Transverse colon (tissue), 4 donors: ENCODE results near the gene MTA2. TPM values are rescaled to one million over a fixed set of nuclear protein-coding genes. Genes with fewer than 3 reads are reported as not detected.

Experiments
- DNase-seq: peaks from one replicate; pipeline ENCODE4 v3.0.0-alpha.2; 2019
- H3K27ac ChIP-seq, 4 donors: fragments of 200-600 bp; sonication (generic); 2 replicates each; pipeline ENCODE4 v1.5.1; 2016 to 2018; ENCODE audit warnings: inconsistent platforms in 4 of 4
- H3K27me3 ChIP-seq: fragments of 200-600 bp; sonication (generic); 2 replicates; pipeline ENCODE4 v1.5.1; 2017; ENCODE audit warnings: inconsistent platforms
- H3K36me3 ChIP-seq, 4 donors: fragments of 200-600 bp; sonication (generic); 2 replicates each; pipeline ENCODE4 v1.5.1; 2017 to 2019; ENCODE audit warnings: inconsistent platforms in 4 of 4
- H3K4me1 ChIP-seq, 4 donors: fragments of 200-600 bp; sonication (generic); 2 replicates each; pipeline ENCODE4 v1.5.1; 2017 to 2020; ENCODE audit warnings: inconsistent platforms in 4 of 4
- H3K4me3 ChIP-seq, 4 donors: fragments of 200-600 bp; sonication (generic); 1 replicate in 1 of 4; 2 replicates in 3 of 4; pipeline versions ENCODE4 v1.5.1 to v1.6.1; 2017 to 2019; ENCODE audit warnings: inconsistent platforms in 4 of 4
- H3K9me3 ChIP-seq, 2 donors: fragments of 200-600 bp; sonication (generic); 2 replicates each; pipeline ENCODE4 v1.5.1; 2017 to 2019; ENCODE audit warnings: inconsistent platforms in 2 of 2
- CTCF ChIP-seq, 5 experiments: fragments of 200-600 bp in 3 of 5; fragments of 450-650 bp in 2 of 5; sonication (generic) in 3 of 5; IDR thresholded peaks; 1 replicate in 2 of 5; 2 replicates in 3 of 5; pipeline ENCODE4 v1.5.1; 2016 to 2017; ENCODE audit warnings: antibody characterized with exemption in 5 of 5, inconsistent platforms in 3 of 5, mild to moderate bottlenecking in 2 of 5, moderate library complexity in 1 of 5
- EP300 ChIP-seq: sonication (generic); formaldehyde crosslinking; IDR thresholded peaks from one replicate; pipeline ENCODE4 v1.6.1; 2017; ENCODE audit warnings: antibody characterized with exemption, low read depth
- POLR2A ChIP-seq: fragments of 450-650 bp; IDR thresholded peaks from one replicate; pipeline ENCODE4 v1.6.1; 2016; ENCODE audit warnings: antibody characterized with exemption, mild to moderate bottlenecking, moderate library complexity
- POLR2AphosphoS5 ChIP-seq, 3 donors: sonication (generic); formaldehyde crosslinking; IDR thresholded peaks; one replicate each; pipeline ENCODE4 v1.6.1; 2016; ENCODE audit warnings: antibody characterized with exemption in 3 of 3
- WGBS, 2 donors: methylation state at CpG; one replicate each; pipeline ENCODE4 v1.1.5; 2018; ENCODE audit warnings: low coverage in 1 of 2; 5-methylcytosine and 5-hydroxymethylcytosine counted together
- in situ Hi-C, 4 donors: fragments of 200-750 bp; cut with MboI; loops; one replicate each; pipeline versions ENCODE4 v1.15.0 to v1.15.1; 2017; ENCODE audit warnings: low sequenced_read_pairs in 3 of 4, low pct_ligation_motif_present in 1 of 4, low pct_unique_long_range_greater_than_20kb in 1 of 4
- intact Hi-C: fragments of 100-400 bp; cut with DNase I; formaldehyde crosslinking; loops from one replicate; pipeline ENCODE4 v1.15.1; 2023; ENCODE audit warnings: low total_unique reads
- total RNA-seq, 4 donors: library from RNA; depleted of rRNA; stranded (reverse); fragments of >200 nt; gene quantifications; one replicate each; pipeline ENCODE4 v1.1.0, GENCODE V29; 2016

Gene MTA2
- total RNA-seq, 4 donors from 2014 or later = 42.0 to 80.1 (median 62.1) TPM

DNA sequence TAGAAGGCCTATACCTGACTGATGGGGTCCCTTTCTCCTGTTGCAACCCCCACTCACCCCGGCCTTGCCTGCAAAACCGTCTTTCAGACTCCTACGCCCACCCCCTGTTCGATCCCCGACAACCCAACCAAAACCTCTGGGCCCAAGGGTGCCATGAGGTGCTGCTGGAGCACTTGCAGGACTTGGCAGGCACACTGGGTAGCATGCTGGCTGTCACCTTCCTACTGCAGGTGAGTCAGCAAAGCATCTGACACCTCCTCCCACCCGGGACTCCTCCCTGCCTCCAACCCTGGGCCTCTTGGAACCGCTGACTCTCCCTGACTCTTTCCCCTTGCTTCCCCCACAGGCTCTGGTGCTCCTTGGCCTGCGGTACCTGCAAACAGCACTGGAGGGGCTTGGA lies 12.6 kb upstream of the MTA2 start:
- H3K4me3 ChIP-seq = no peak overlapping the region
- no peaks in the 10 kb centered on the region for H3K36me3 ChIP-seq
- no peak for TF ChIP-seq EP300
- no peak for TF ChIP-seq CTCF (IDR thresholded peaks at IDR 0.05)
- no peak for TF ChIP-seq POLR2A
- TF ChIP-seq POLR2AphosphoS5 (IDR thresholded peaks at IDR 0.05) = no peak
- DNase-seq = no peak
- peak overlapping the region in 1 of 4 donors; percentile 97 for H3K27ac ChIP-seq
- H3K4me1 ChIP-seq = peaks cover 16 to 24% (median 18%) of the 10 kb centered on the region in 4 donors
- H3K9me3 ChIP-seq = no peaks in the 10 kb centered on the region
- WGBS, 2 donors = 73 to 100% methylated on average over 1 to 8 of the region's 8 CpGs
- intact Hi-C loops = no loop called here
- H3K27me3 ChIP-seq = no peaks in the 10 kb centered on the region
- in situ Hi-C loops = no loop called here

- H3K4me3 ChIP-seq = peak overlapping the region in 3 of 4 donors; percentile 67 to 86 (median 84)
- no peaks in the 10 kb centered on the region for H3K36me3 ChIP-seq
- peaks cover 16 to 24% (median 18%) of the 10 kb centered on the region in 4 donors for H3K4me1 ChIP-seq
- peak overlapping the region; percentile 93 to 97 (median 95) for H3K27ac ChIP-seq
- intact Hi-C loops (no loop called here), in situ Hi-C loops (no loop called here)
- H3K27me3 ChIP-seq = no peaks in the 10 kb centered on the region
- WGBS, 2 donors = 38% methylated on average over 9 of the region's 15 CpGs; no CpG with 5 or more reads in 1 of the 2 donors
- no peaks in the 10 kb centered on the region for H3K9me3 ChIP-seq
- no peak for DNase-seq
- TF ChIP-seq EP300 (no peak), CTCF (IDR thresholded peaks at IDR 0.05) (no peak), POLR2A (no peak), POLR2AphosphoS5 (IDR thresholded peaks at IDR 0.05) (no peak)
Observed at GRCh38 chr11:62613291-62613778, 11.7 kb upstream of the MTA2 start.

GRCh38 chr11:62612366-62613290 lies 11.0 kb upstream of the MTA2 start, which contains the start of the genes EML3 and ROM1:
Gene EML3, minus strand, starts transcription at chr11:62612775. Its CDS starts 318 bp downstream, at chr11:62612457.
Gene ROM1, plus strand, starts transcription at chr11:62613257. Its CDS starts 25 bp downstream, at chr11:62613282.
- peak; percentile 91 for DNase-seq
- peaks cover 16 to 24% (median 18%) of the 10 kb centered on the region in 4 donors for H3K4me1 ChIP-seq
- no peaks in the 10 kb centered on the region for H3K9me3 ChIP-seq
- TF ChIP-seq POLR2A (peak; percentile 8), POLR2AphosphoS5 (IDR thresholded peaks at IDR 0.05) (peak in 2 of 3 donors; percentile 8 to 19), CTCF (IDR thresholded peaks at IDR 0.05) (peak; percentile 27 to 99 (median 89)), EP300 (no peak)
- intact Hi-C loops = no loop called here
- in situ Hi-C loops = no loop called here
- H3K36me3 ChIP-seq = no peaks in the 10 kb centered on the region
- peak within 1 kb of the TSS; percentile 67 to 86 (median 82) for H3K4me3 ChIP-seq
- no peaks in the 10 kb centered on the region for H3K27me3 ChIP-seq
- 3% methylated on average over 44 of the region's 91 CpGs; no CpG with 5 or more reads in 1 of the 2 donors for WGBS, 2 donors
- peak within 1 kb of the TSS; percentile 93 to 97 (median 95) for H3K27ac ChIP-seq

DNA sequence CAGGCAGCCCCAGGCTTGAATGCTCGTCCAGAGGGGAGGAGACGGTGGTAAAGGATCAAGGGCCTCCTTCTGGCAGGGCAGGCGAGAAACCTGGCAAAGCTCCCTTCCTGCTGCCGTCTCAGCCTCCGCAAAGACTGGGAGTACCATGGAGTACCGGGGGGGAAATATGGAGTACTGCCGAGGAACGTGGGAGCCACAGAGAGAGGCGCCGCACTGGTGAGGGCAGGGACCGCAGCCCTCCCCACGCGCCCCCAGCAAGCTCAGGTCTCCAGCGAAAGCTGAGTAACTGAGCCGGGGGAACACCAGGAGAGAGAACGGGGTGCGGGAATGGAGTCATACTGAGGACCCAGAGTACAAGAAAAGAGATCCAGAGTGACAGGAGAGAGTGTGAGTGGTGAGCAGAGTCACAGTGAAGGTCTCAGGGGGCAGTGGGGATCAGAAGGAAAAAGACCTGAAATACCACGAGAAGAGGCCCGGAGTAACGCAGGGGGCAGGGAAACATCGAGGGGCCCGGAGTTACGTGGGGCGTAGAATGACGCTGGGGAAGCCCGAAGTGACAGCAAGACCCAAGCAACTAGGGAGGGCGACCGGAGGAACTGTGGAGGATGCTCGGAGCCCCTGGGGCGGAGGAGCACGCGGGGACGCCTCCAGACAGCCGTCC lies 10.2 kb upstream of the MTA2 start:
- peak; percentile 56 for DNase-seq
- TF ChIP-seq POLR2AphosphoS5 (IDR thresholded peaks at IDR 0.05) = no peak
- TF ChIP-seq POLR2A = peak; percentile 5
- peak in 1 of 5 experiments; percentile 25 for TF ChIP-seq CTCF (IDR thresholded peaks at IDR 0.05)
- H3K27me3 ChIP-seq = no peaks in the 10 kb centered on the region
- in situ Hi-C loops = no loop called here
- H3K27ac ChIP-seq = peak overlapping the region; percentile 93 to 97 (median 95)
- H3K9me3 ChIP-seq = no peaks in the 10 kb centered on the region
- peaks cover 16 to 24% (median 19%) of the 10 kb centered on the region in 4 donors for H3K4me1 ChIP-seq
- H3K36me3 ChIP-seq = no peaks in the 10 kb centered on the region
- WGBS, 2 donors = 0% methylated on average over 8 to 34 of the region's 34 CpGs
- peak overlapping the region; percentile 67 to 86 (median 82) for H3K4me3 ChIP-seq
- intact Hi-C loops = no loop called here
